NCI-H128 (cell line): ENCODE results near the gene WNT7B.

Experiments used
- DNase-seq: peaks from one replicate; lab custom pipeline; 2025; ENCODE audit not compliant: unreplicated experiment; lab: John Stamatoyannopoulos, UW

The WNT7B gene

GRCh38 chr22:45879552-45879949, 97.4 kb downstream of the WNT7B start:
- no peak for DNase-seq

GRCh38 chr22:45878901-45879551, 97.9 kb downstream of the WNT7B start:
- DNase-seq: no peak

- no peak for DNase-seq
Observed at GRCh38 chr22:45878051-45878781, 98.7 kb downstream of the WNT7B start.

GRCh38 chr22:45877651-45878050, 99.3 kb downstream of the WNT7B start:
- DNase-seq: no peak

GRCh38 chr22:45877036-45877380, 100.0 kb downstream of the WNT7B start:
- no peak for DNase-seq

DNA sequence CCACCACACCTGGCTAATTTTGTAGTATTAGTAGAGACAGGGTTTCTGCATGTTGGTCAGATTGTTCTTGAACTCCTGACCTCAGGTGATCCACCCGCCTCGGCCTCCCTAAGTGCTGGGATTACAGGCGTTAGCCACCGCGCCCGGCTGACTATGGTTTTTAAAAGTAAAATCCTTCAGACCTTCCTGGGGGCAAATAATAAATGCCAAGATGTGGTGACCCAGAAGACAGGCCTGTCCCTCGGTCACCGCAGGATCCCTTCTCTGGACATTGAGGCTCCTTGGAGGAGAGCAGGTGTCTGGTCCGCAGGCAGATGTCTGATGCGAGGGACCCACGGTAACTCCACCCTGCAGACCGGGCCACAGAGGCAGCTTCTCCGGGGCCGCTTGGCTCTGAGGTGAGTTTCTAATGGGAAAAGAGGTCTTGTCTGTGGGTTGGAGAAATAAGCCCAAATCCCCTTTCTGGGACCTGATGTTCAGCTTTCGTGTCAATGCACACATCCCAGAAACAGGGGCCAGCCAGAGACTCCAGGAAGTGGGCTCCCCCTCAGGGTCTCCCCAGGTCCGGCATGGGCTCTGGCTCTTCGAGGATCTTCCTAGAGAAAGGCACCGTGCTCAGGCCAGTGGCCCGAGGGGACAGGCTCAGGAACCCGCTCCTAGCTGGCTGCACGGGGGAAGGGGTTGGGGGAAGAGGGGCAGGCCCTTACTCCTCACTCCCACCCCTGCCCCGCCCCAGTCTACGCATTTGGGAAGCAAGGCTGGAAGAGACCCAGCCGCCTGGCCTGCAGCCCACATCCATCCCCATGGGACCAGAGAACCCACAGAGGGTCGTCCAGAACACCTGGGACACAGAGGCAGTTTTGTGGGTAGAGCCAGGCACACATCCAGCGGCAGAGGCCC, 100.6 kb downstream of the WNT7B start:
- DNase-seq: no peak

- no peak for DNase-seq
Observed at GRCh38 chr22:45872659-45873263, 104.2 kb downstream of the WNT7B start.

- DNase-seq: no peak
Observed at GRCh38 chr22:45871721-45872120, 105.2 kb downstream of the WNT7B start.
